Lower leg skin (tissue), 3 donors: ENCODE measurements around the gene HIP1.

Experiments
- POLR2A ChIP-seq, 2 donors: fragments of 450-650 bp; IDR thresholded peaks; one replicate each; pipeline ENCODE4 v1.6.1; 2016 to 2017; ENCODE audit warnings: antibody characterized with exemption in 2 of 2, mild to moderate bottlenecking in 1 of 2, moderate library complexity in 1 of 2
- TF ChIP-seq, protein P1 (sequence below), 3 donors: fragments of 450-650 bp; IDR thresholded peaks; one replicate each; pipeline ENCODE4 v1.5.1; 2016; ENCODE audit warnings: antibody characterized with exemption in 3 of 3, mild to moderate bottlenecking in 3 of 3, moderate library complexity in 2 of 3

GRCh38 chr7:75583255-75583654 lies 155.5 kb downstream of the HIP1 start:
- TF ChIP-seq, protein P1, sequence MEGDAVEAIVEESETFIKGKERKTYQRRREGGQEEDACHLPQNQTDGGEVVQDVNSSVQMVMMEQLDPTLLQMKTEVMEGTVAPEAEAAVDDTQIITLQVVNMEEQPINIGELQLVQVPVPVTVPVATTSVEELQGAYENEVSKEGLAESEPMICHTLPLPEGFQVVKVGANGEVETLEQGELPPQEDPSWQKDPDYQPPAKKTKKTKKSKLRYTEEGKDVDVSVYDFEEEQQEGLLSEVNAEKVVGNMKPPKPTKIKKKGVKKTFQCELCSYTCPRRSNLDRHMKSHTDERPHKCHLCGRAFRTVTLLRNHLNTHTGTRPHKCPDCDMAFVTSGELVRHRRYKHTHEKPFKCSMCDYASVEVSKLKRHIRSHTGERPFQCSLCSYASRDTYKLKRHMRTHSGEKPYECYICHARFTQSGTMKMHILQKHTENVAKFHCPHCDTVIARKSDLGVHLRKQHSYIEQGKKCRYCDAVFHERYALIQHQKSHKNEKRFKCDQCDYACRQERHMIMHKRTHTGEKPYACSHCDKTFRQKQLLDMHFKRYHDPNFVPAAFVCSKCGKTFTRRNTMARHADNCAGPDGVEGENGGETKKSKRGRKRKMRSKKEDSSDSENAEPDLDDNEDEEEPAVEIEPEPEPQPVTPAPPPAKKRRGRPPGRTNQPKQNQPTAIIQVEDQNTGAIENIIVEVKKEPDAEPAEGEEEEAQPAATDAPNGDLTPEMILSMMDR (IDR thresholded peaks at IDR 0.05): no peak
- no peak for TF ChIP-seq POLR2A (IDR thresholded peaks at IDR 0.05)
